Motor neuron (in vitro differentiated cells): ENCODE data around the gene MYADML2. TPM values are rescaled to one million over a fixed set of nuclear protein-coding genes. Genes with fewer than 3 reads are reported as not detected.
"Not testable (repeated sequence)": the region's sequence is repeated elsewhere in the genome, so short reads cannot be mapped to it uniquely, and the experiment has no call there.

ENCODE experiments used
- ATAC-seq, 8 experiments: fragments of 200-7000 bp; cut with Tn5 transposase; replicated peaks in 6 of 8; 2 replicates each; pipeline ENCODE4 v1.8.0; 2021; ENCODE audit warnings: mild to moderate bottlenecking in 8 of 8, moderate library complexity in 8 of 8
- H3K27ac ChIP-seq, 2 donors: fragments of 250-450 bp; sonication (Bioruptor Pico); 2 replicates each; pipeline ENCODE4 v1.9.0; 2021; ENCODE audit warnings: antibody characterized with exemption in 2 of 2, mild to moderate bottlenecking in 2 of 2, moderate library complexity in 1 of 2
- H3K4me1 ChIP-seq, 2 donors: fragments of 250-450 bp; sonication (Bioruptor Pico); replicated peaks in 1 of 2; 2 replicates each; pipeline ENCODE4 v1.6.1; 2021; ENCODE audit warnings: antibody characterized with exemption in 2 of 2, mild to moderate bottlenecking in 2 of 2, moderate library complexity in 1 of 2
- H3K4me3 ChIP-seq, 5 donors: fragments of 250-450 bp; sonication (Bioruptor Pico); 2 replicates each; pipeline ENCODE4 v1.9.0; 2021; ENCODE audit warnings: antibody characterized with exemption in 5 of 5, mild to moderate bottlenecking in 5 of 5, moderate library complexity in 4 of 5
- WGBS, 10 experiments: fragments of 450-650 bp; shearing (Covaris generic); methylation state at CpG; one replicate each; pipeline ENCODE4 v1.0.0; 2022; 5-methylcytosine and 5-hydroxymethylcytosine counted together
- in situ Hi-C, 9 experiments: fragments of 400-800 bp; cut with MboI; loops; one replicate each; pipeline ENCODE4 v1.15.0; 2021; ENCODE audit warnings: low sequenced_read_pairs in 9 of 9, low pct_unique_long_range_greater_than_20kb in 2 of 9; ENCODE audit not compliant: unreplicated experiment in 9 of 9
- total RNA-seq, 8 experiments: library from RNA; unstranded; fragments of 300-600 nt; gene quantifications; 2 replicates each; pipeline versions ENCODE4 v1.2.3 to v1.2.4, GENCODE V29; 2022

Gene MYADML2
- total RNA-seq, 8 experiments from 2014 or later = 0.10 to 1.4 (median 0.47) TPM

DNA sequence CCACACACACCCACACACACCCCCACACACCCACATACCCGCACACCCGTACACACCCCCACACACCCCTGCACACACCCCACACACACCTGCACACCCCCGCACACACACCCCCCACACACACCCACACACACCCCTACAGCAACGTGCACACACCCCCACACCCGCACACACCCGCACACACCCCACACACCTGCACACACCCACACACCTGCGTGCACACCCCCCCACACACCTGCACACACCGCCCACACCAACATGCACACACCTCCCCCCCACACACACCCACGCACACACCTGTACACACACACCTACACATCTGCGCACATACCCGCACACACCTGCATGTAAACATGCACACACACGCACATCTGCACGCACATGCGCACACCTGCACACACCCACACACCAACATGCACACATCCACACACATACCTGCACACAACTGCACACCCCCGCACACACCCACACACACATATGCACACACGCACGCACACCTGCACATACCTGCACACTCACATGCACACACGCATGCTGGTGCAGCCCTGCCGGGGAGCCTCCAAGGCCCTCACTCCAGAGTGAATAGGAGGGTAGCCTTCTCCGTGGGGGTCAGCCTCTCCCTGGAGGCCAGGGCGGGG lies 37.9 kb upstream of the MYADML2 start:
- H3K4me1 ChIP-seq = no peaks in the 10 kb centered on the region
- WGBS, 10 experiments = 90 to 94% methylated on average over 4 to 7 of the region's 21 CpGs; no CpG with 5 or more reads in 8 of the 10 experiments
- peak in 3 of 8 experiments; percentile 15 to 34 (median 16) for ATAC-seq
- in situ Hi-C loops = no loop called here
- no peak overlapping the region for H3K27ac ChIP-seq
- no peak overlapping the region for H3K4me3 ChIP-seq

DNA sequence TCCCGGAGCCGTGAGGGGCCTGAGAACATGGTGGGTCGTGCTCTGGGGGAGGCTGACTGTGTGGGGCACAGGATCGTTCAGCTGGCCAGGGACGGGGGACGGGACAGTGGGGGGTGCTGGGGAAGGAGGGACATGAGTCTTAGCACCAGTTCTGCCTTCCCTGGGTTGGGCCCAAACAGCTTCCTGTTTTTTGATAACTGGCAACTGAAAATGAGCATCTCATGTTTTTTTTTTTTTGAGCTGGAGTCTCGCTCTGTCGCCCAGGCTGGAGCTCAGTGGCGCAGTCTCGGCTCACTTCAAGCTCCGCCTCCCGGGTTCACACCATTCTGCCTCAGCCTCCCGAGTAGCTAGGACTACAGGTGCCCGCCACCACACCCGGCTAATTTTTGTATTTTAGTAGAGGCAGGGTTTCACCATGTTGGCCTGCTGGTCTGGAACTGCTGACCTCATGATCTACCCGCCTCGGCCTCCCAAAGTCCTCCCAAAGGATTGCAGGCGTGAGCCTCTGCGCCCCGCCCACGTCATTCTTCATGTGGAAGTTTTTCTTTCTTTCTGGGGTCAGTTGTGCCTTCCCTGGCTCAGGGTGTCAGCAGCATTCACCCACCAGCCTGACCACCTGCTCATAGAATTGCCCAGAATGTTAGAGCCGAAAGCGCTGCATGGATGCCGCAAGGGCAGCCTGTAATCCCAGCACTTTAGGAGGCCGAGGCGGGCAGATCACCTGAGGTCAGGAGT lies 36.8 kb upstream of the MYADML2 start:
- Histone ChIP-seq H3K4me3 (no peak overlapping the region), H3K4me1 (peaks cover under 1 to 2% of the 10 kb centered on the region in 2 donors), H3K27ac (no peak overlapping the region)
- no peak for ATAC-seq
- in situ Hi-C loops = no loop called here
- WGBS, 10 experiments = 90 to 100% (median 95%) methylated on average over 2 to 16 of the region's 26 CpGs; no CpG with 5 or more reads in 5 of the 10 experiments

DNA sequence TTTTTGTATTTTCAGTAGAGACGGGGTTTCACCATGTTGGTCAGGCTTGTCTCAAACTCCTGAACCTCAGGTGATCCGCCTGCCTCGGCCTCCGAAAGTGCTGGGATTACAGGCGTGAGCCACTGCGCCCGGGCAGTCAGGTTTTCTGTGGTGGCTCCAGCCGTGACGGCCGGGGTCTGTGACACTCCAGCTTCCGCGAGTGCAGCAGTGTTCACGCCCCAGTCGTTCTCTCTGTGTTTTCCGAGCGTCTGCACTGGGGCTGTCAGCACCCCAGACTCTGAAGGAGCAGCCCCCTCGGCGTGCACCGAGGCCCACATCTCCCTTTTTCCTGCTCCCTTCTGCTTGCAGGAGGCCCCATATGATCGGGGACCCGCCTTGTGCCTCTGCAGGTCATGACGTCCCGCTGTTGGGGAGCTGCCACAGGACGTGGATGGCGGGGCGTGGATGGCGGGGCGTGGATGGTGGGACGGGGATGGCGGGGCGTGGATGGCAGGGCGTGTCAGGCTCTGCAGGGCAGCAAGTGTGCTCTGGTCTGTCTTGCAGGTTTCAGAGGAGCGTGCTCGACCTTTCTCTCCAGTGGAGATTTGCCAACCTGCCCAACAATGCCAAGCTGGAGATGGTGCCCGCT lies 36.1 kb upstream of the MYADML2 start:
- no peak for ATAC-seq
- H3K27ac ChIP-seq = no peak overlapping the region
- peaks cover 6 to 8% of the 10 kb centered on the region in 2 donors for H3K4me1 ChIP-seq

DNA sequence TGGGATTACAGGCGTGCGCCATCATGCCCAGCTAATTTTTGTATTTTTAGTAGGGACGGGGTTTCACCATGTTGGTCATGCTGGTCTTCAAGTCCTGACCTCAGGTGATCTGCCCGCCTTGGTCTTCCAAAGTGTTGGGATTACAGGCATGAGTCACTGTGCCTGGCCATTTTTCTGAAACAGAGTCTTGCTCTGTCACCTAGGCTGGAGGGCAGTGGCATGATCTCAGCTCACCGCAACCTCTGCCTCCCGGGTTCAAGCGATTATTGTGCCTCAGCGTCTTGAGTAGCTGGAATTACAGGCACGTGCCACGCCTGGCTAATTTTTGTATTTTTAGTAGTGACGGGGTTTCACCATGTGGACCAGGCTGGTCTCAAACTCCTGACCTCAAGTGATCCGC lies 34.5 kb upstream of the MYADML2 start:
- H3K4me3 ChIP-seq, H3K27ac ChIP-seq, H3K4me1 ChIP-seq, in situ Hi-C loops, ATAC-seq: not testable (repeated sequence)
- 92 to 100% (median 100%) methylated on average over 1 to 4 of the region's 12 CpGs; no CpG with 5 or more reads in 4 of the 10 experiments for WGBS, 10 experiments

More for the DNA sequence above, 36.1 kb upstream of the MYADML2 start:
- WGBS, 10 experiments = 83 to 100% (median 100%) methylated on average over 1 to 13 of the region's 35 CpGs; no CpG with 5 or more reads in 2 of the 10 experiments
- in situ Hi-C loops = no loop called here
- H3K4me3 ChIP-seq = no peak overlapping the region

DNA sequence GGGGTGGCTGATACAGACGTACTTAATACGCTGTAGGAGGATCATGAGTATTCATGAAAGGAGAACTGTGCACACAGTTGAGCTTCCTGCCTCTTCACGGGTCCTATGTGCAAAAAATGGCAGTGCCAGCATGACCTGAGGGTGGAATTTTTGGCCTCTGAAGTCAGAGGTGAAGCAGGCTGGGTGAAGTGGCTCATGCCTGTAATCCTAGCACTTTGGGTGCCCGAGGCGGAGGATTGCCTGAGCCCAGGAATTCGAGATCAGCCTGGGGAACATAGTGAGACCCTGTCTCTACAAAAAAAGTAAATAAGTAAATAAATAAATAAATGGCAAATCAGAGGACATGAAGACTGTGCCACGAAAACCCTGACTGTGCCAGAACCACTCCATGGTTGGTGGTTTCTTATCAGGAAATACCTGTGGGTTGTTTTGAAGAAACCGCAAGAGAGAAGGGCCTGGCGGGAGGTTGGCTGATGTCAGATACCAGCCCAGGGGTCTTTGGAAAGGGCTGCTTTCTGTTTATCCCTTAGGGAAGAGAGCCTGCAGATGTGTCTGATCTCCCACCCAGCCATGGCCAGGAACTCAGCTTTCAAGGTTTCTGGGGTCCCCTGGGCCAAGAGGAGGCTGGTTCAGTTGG lies 33.8 kb upstream of the MYADML2 start:
- no peak for ATAC-seq
- H3K4me1 ChIP-seq = peaks cover 6 to 8% of the 10 kb centered on the region in 2 donors
- no peak overlapping the region for H3K27ac ChIP-seq
- in situ Hi-C loops = no loop called here
- no peak overlapping the region for H3K4me3 ChIP-seq
- 80 to 100% (median 92%) methylated on average over 1 to 9 of the region's 9 CpGs; no CpG with 5 or more reads in 2 of the 10 experiments for WGBS, 10 experiments

DNA sequence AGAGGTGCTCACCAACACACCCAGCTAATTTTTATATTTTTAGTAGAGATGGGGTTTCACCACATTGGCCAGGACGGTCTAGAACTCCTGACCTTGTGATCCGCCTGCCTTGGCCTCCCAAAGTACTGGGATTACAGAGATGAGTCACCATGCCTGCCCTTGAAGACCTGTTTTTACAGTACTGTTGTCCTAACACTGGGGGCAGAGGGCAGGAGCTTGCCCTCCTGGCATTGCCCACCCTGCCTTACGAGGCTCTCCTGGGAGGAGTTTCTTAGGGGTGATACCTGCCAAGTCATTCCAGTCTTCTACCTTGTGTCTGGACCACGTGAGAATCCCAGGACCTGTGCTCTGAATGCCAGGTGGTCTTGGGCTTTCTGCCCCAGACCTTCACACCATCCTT lies 33.1 kb upstream of the MYADML2 start:
- WGBS, 10 experiments = 67 to 100% (median 100%) methylated on average over 1 to 3 of the region's 4 CpGs; no CpG with 5 or more reads in 3 of the 10 experiments
- no peak for ATAC-seq
- H3K4me3 ChIP-seq = no peak overlapping the region
- H3K4me1 ChIP-seq = peaks cover 6 to 8% of the 10 kb centered on the region in 2 donors
- in situ Hi-C loops = no loop called here
- no peak overlapping the region for H3K27ac ChIP-seq

DNA sequence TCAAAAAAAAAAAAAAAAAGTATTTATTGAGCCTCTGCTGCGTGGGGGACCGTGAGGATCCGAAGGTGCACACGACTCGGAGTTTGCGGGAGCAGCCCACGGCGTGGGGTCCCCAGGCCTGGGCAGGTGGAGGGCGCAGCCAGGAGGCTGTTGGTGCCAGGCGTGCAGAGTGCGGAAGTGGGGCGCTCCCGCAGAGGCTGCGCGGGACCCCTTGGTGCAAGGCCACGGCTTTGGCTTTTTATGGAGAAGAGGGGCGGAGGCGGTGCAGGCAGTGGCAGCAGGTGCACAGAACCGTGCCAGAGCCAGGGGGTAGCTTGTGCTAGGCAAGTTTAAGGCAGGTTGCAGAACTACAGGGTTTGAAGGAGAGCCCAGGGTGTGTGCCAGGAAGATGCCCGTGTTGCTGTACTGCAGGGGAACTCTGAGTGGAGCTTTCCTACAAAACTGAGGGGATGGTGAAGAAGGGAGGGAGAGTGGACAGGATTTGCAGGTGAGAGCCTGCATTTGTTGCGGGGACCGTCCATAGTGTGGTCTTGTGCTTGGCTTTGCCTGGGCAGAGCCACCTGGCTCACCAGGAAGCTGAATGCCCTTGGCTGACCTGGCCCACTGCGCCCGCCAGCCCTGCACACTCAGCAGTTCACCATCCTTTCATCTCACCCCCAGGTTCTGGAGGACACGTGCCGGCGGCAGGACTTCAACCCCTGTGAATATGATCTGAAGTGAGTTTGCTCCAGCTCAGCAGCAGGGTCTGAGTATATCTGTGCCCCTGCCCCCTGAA lies 31.7 kb upstream of the MYADML2 start:
- no peak for ATAC-seq
- peak overlapping the region; percentile 75 to 96 (median 93) for H3K4me3 ChIP-seq
- in situ Hi-C loops = no loop called here
- 80 to 100% (median 94%) methylated on average over 1 to 22 of the region's 27 CpGs; no CpG with 5 or more reads in 3 of the 10 experiments for WGBS, 10 experiments
- H3K4me1 ChIP-seq = peaks cover 6 to 8% of the 10 kb centered on the region in 2 donors
- H3K27ac ChIP-seq = peak overlapping the region in 1 of 2 donors; percentile 99

DNA sequence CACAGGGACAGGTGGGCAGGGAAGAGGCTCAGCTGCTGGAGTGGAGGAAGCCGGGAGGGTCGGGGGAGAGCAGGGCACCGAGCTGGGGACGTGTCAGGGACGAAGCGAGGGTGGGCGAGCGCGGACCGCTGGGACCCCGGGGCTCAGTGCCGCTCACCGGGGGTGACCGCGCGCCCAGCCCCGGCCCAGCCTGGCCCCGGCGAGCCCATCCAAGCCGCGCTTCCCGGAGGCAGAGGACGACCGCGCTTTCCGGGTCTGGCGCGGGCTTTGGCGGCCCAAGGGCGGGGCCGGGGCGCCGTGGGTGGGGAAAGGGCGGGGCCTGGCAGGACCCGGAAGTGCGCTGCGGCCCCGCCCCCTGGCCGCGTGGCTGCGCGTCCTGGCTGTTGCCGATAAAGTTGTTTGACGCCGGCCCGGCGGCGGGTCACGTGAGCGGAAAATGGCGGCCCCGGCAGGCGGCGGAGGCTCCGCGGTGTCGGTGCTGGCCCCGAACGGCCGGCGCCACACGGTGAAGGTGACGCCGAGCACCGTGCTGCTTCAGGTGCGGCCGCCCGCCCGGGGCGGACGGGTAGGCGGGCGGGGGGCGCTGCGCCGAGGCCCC lies 30.3 kb upstream of the MYADML2 start, which contains the start of gene ASPSCR1:
TSS of gene ASPSCR1 (plus strand) at position 419 of the 598 bp plus-strand sequence. CDS start at position 437, 18 bp downstream.
- ATAC-seq = peak; percentile 74 to 90 (median 88)
- in situ Hi-C loops = no loop called here
- Histone ChIP-seq H3K4me3 (peak within 1 kb of the TSS; percentile 75 to 96 (median 93)), H3K4me1 (peaks cover 6 to 8% of the 10 kb centered on the region in 2 donors), H3K27ac (peak within 1 kb of the TSS; percentile 99)
- WGBS, 10 experiments = no CpG with 5 or more reads among the region's 76 CpGs

DNA sequence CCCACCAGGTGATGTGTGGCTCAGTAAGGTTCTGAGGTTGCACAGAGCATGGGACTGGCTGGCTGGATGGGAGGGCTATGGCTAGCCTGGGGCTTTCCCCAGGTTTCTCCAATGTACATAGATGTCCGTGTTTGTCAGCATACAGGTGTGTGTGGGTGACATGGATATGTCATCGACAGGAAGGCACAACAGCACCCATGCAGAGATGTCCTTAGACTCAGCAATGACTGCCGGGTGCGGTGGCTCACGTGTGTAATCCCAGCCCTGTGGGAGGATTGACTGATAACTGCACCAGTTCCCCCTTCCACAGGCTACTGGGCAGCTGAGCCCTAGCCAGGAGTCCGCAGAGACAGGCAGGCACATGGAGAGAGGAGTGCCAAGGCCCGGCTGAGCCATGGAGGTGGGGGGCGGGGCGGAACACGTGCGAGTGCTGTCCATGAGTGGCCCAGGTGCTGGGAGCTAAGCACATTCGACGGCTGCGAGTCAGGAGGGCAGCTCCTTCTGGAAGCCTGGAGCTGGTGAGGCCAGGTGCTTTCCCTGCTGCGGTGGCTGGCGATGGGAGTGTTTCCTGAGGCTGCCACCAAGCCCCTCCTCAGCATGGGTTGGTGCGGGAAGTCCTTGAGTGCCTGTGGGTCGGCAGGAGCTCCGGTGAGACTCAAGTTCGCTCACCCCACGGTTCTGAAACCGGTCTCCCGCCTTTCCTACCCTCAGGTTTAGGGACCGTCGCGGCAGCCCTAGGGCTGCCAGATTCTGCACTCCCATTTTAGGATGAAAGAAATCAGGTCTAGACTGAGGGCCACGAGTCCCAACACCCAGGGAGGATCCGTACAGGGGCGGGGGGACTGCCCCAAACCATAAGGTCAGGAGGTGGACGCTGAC lies 29.5 kb upstream of the MYADML2 start:
- in situ Hi-C loops = no loop called here
- ATAC-seq = peak in 6 of 8 experiments; percentile 3 to 13 (median 10)
- Histone ChIP-seq H3K27ac (peak overlapping the region; percentile 99), H3K4me3 (peak overlapping the region; percentile 75 to 96 (median 93)), H3K4me1 (peaks cover 6 to 8% of the 10 kb centered on the region in 2 donors)
- 0 to 90% (median 28%) methylated on average over 1 to 12 of the region's 30 CpGs; no CpG with 5 or more reads in 4 of the 10 experiments for WGBS, 10 experiments

DNA sequence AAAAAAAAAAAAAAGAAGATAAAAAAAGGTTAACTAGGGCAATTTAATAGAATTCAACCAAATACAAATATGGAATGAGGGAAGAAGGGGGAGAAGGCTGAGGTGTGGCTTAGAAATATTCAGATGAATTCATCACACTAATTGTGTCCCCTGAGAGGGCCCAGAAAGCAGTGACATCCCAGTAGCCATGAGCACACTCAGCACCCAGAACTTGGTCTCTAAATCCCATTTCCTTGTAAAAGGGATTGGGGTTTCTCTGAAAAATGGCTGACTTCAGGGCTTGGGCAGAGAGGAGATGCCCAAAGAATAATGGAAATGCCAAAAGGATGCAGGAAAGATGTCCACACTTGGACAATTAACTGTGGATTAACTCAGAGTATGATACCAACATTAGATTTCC lies 26.4 kb upstream of the MYADML2 start:
- peaks cover 1 to 6% of the 10 kb centered on the region in 2 donors for H3K4me1 ChIP-seq
- no peak overlapping the region for H3K27ac ChIP-seq
- in situ Hi-C loops = no loop called here
- H3K4me3 ChIP-seq = no peak overlapping the region
- ATAC-seq = no peak
